NT2/D1 (cell line): ENCODE data around the gene PLPP4.

Experiments
- SUZ12 ChIP-seq: IDR thresholded peaks from 2 replicates; pipeline ENCODE4 v1.6.1; 2011; ENCODE audit not compliant: insufficient read length, insufficient read depth; ENCODE audit errors: extremely low read depth
- YY1 ChIP-seq: IDR thresholded peaks from 2 replicates; pipeline ENCODE4 v1.6.1; 2011; ENCODE audit not compliant: insufficient read length, insufficient read depth

DNA sequence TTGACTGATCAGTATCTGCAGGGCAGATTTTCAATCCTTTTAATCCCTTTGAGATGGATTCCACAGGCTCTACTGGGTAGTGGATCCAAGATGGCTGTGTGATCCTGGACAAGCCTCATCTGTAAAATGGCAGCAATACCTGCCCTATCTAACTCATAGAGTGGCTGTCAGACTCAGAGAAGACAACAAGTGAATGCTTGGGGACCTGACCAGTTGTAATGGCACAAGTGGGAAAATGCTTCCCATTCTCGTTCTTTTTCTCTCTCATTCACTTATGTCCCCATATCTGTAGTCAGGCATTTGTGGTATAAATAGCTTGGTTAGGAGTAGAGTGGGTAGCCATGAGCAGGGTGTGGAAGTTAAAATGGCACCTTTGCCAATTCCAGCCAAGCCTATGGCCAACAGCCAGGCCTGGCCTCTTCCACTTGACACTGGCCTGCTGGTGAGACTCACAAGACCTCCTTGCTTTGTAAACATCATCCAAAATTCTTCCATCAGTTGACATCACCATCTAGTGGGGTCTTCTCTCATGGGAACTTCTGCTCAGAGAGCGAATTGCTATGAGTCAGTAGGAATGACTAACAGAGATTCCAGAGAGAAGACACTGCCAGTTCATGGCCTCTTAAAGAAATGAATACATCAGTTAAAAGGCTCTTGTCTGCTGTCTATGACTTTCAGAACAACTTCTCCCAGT is 150.1 kb downstream of the PLPP4 start:
- TF ChIP-seq YY1 (no peak), SUZ12 (no peak)
